GM12874 (cell line): ENCODE data around the gene PTPRE.

Experiments used
- CTCF ChIP-seq: IDR thresholded peaks from 2 replicates; pipeline ENCODE4 v1.5.1; 2011; ENCODE audit warnings: low read depth, mild to moderate bottlenecking, control low read depth, low read length, moderate library complexity; ENCODE audit not compliant: insufficient read depth

The PTPRE gene

GRCh38 chr10:128000471-128001362 is 93.8 kb downstream of the PTPRE start:
- no peak for TF ChIP-seq CTCF

GRCh38 chr10:128001363-128001745 is 94.5 kb downstream of the PTPRE start:
- TF ChIP-seq CTCF = no peak

- no peak for TF ChIP-seq CTCF
Observed at GRCh38 chr10:128001849-128002248, 94.9 kb downstream of the PTPRE start.

GRCh38 chr10:128003521-128003920 is 96.6 kb downstream of the PTPRE start:
- no peak for TF ChIP-seq CTCF

- no peak for TF ChIP-seq CTCF
Observed at GRCh38 chr10:128005858-128006257, 99.0 kb downstream of the PTPRE start.

- no peak for TF ChIP-seq CTCF
Observed at GRCh38 chr10:128007056-128007455, 100.2 kb downstream of the PTPRE start.

- TF ChIP-seq CTCF = no peak
Observed at GRCh38 chr10:128007971-128008370, 101.1 kb downstream of the PTPRE start.
